ENCODE data around the gene MAGI1.

GRCh38 chr3:65588884-65589283 is 449.8 kb downstream of the MAGI1 start:
- no peak for TF ChIP-seq EZH2 (IDR thresholded peaks at IDR 0.05; ENCODE audit: borderline replicate concordance, insufficient read depth, low read depth, low read length, poor library complexity, severe bottlenecking)
- TF ChIP-seq, protein P1, sequence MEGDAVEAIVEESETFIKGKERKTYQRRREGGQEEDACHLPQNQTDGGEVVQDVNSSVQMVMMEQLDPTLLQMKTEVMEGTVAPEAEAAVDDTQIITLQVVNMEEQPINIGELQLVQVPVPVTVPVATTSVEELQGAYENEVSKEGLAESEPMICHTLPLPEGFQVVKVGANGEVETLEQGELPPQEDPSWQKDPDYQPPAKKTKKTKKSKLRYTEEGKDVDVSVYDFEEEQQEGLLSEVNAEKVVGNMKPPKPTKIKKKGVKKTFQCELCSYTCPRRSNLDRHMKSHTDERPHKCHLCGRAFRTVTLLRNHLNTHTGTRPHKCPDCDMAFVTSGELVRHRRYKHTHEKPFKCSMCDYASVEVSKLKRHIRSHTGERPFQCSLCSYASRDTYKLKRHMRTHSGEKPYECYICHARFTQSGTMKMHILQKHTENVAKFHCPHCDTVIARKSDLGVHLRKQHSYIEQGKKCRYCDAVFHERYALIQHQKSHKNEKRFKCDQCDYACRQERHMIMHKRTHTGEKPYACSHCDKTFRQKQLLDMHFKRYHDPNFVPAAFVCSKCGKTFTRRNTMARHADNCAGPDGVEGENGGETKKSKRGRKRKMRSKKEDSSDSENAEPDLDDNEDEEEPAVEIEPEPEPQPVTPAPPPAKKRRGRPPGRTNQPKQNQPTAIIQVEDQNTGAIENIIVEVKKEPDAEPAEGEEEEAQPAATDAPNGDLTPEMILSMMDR (IDR thresholded peaks at IDR 0.05) = no peak
